ENCODE data around the gene ABLIM2.

ABLIM2 gene

GRCh38 chr4:8040607-8041006 is 118.0 kb downstream of the ABLIM2 start:
- DNase-seq: no peak

- DNase-seq: no peak
Observed at GRCh38 chr4:8039853-8040252, 118.8 kb downstream of the ABLIM2 start.

- peak; percentile 97 for DNase-seq
Observed at GRCh38 chr4:8039290-8039689, 119.3 kb downstream of the ABLIM2 start.

GRCh38 chr4:8038719-8039251 is 119.8 kb downstream of the ABLIM2 start:
- peak; percentile 94 for DNase-seq

GRCh38 chr4:8038083-8038482 is 120.5 kb downstream of the ABLIM2 start:
- no peak for DNase-seq

GRCh38 chr4:8037150-8037769 is 121.4 kb downstream of the ABLIM2 start:
- DNase-seq: no peak

GRCh38 chr4:8035371-8035780 is 123.2 kb downstream of the ABLIM2 start:
- peak; percentile 37 for DNase-seq

GRCh38 chr4:8033829-8034528 is 124.6 kb downstream of the ABLIM2 start:
- DNase-seq: no peak

GRCh38 chr4:8033067-8033755 is 125.4 kb downstream of the ABLIM2 start:
- no peak for DNase-seq

- DNase-seq: no peak
Observed at GRCh38 chr4:8032381-8032780, 126.2 kb downstream of the ABLIM2 start.

- no peak for DNase-seq
Observed at GRCh38 chr4:8030121-8030781, 128.4 kb downstream of the ABLIM2 start.

GRCh38 chr4:8029689-8030088 is 128.9 kb downstream of the ABLIM2 start:
- DNase-seq: no peak

GRCh38 chr4:8028884-8029568 is 129.6 kb downstream of the ABLIM2 start:
- DNase-seq: no peak

GRCh38 chr4:8028368-8028767 is 130.2 kb downstream of the ABLIM2 start:
- no peak for DNase-seq

GRCh38 chr4:8026453-8026852 is 132.2 kb downstream of the ABLIM2 start:
- DNase-seq: no peak

- DNase-seq: no peak
Observed at GRCh38 chr4:8025668-8026067, 132.9 kb downstream of the ABLIM2 start.

- no peak for DNase-seq
Observed at GRCh38 chr4:8024073-8024786, 134.4 kb downstream of the ABLIM2 start.

GRCh38 chr4:8023696-8024033 is 134.9 kb downstream of the ABLIM2 start:
- DNase-seq: no peak

GRCh38 chr4:8022767-8023695 is 135.6 kb downstream of the ABLIM2 start:
- no peak for DNase-seq

GRCh38 chr4:8021796-8022195 is 136.8 kb downstream of the ABLIM2 start:
- DNase-seq: no peak
